Measurements from ENCODE around the gene PRPF19.

The PRPF19 gene

GRCh38 chr11:60873533-60873932 is 32.9 kb downstream of the PRPF19 start:
- no peak for DNase-seq (ENCODE audit: low spot score)

DNA sequence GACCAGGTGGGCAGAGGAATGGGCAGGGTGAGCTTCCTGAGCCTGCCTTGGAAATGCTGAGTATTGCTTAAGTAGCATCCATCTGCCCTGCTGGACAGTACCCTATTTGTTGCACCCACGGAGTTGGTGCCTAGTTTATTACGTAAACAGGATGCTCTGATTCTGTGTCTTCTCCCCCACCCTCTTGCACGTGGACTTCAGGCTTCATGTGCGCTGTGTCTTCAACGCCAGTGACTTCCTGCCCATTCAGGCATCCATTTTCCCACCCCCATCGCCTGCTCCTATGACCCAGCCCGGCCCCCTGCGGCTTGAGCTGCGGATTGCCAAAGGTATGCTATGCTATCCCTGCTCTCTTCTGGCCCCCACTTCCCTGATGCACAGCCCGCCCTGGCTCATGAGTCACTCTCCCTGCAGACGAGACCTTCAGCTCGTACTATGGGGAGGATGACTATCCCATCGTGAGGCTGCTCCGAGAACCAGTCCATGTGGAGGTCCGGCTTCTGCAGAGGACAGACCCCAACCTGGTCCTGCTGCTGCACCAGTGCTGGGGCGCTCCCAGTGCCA is 33.3 kb downstream of the PRPF19 start:
- no peak for DNase-seq (ENCODE audit: low spot score)

DNA sequence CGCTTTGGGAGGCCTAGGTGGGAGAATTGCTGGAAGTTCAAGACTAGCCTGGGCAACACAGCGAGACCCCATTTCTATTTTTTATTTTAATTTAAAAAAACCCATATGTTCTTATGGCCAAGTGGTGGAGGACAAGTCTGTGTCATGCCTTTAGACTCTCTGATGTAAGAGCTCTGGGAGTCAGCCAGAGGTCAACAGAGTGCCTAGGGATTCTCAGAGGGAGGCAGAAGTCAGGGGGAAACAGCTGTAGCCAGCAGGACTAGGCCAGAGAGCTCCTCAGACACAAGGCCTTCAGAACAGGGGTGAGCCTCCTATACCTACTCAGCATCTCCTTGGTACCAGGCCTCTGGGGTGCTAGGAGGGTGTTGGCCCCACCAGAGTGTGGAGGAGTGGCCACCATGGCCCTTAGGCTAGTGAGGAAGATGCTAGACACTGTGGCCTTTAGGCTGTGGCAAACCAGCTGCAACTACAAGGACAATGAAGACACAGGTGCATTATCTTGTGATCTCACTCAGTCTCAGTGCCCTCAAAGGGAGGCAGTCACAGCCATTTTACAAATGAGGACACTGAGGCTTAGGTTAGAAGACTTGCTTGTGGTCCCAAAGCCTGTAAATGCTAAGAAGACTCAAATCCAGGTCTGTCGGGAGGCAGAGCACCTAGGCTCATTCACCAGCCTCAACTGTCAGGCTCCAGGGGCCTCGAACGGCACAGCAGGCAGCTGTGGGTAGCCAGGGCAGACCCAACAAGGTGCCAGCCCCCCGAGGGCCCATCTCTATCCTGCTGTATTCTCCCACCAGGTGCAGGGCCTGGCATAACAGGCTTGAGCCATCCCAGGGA is 34.0 kb downstream of the PRPF19 start:
- no peak for DNase-seq (ENCODE audit: low spot score)

GRCh38 chr11:60871378-60872061 is 34.9 kb downstream of the PRPF19 start:
- no peak for DNase-seq (ENCODE audit: low spot score)

GRCh38 chr11:60870733-60871377 is 35.5 kb downstream of the PRPF19 start:
- DNase-seq (ENCODE audit: low spot score) = no peak

DNA sequence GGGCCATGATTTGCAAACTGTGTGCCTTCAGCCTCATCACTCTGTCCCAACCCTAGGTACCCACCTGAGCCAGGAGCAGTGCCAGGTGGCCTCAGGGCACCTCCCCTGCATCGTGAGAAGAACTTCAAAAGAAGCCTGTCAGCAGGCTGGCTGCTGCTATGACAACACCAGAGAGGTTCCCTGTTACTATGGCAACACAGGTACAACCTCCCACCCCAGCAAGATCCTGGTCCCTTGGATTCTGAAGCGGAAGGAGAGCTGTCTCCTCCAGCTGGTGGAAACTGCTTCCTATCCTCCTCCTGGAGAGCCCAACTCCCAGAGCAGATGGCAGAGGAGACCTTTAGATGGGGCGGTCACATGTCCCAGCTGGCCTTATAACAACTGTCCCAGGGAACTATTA is 36.1 kb downstream of the PRPF19 start:
- DNase-seq (ENCODE audit: low spot score) = no peak

DNA sequence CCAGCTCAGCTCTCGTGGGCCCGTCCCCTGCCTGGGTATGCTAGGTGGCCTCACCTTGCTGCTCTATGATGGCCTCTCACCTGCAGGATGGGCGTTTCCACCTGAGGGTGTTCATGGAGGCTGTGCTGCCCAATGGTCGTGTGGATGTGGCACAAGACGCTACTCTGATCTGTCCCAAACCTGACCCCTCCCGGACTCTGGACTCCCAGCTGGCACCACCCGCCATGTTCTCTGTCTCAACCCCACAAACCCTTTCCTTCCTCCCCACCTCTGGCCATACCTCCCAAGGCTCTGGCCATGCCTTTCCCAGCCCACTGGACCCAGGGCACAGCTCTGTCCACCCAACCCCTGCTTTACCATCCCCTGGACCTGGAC is 36.9 kb downstream of the PRPF19 start:
- no peak for DNase-seq (ENCODE audit: low spot score)

DNA sequence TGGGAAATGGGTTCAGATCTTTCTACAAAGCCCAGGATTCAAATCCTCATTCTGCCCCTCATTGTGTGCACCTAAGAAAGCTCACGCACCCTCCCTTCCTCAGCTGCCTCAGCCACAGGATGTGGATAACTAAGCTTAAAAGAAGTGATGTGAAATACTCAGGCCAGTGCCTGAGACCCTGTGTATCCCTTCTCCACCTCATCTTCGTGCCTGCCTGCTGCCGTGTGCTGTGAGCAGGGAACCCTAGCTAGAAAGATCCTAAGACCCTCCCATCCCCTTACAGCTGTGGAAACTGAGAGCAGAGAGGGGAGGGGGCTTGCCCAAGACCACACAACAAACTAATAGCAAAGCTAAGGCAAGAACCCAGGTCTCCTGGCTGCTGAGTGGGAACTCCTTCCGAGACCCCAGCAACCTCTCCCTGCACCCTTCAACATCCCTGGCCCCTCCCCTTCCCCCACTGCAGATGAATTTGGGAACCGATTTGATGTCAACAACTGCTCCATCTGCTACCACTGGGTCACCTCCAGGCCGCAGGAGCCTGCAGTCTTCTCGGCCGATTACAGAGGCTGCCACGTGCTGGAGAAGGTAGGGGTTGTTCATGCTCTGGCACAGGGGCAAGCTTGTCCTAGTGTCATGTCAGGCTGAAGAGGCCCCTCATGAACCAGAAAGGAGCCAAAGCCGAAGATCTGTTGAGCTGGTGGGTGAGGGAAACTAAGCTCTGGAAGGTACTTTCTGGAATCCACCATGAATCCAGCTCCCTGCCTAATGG is 37.5 kb downstream of the PRPF19 start:
- no peak for DNase-seq (ENCODE audit: low spot score)

DNA sequence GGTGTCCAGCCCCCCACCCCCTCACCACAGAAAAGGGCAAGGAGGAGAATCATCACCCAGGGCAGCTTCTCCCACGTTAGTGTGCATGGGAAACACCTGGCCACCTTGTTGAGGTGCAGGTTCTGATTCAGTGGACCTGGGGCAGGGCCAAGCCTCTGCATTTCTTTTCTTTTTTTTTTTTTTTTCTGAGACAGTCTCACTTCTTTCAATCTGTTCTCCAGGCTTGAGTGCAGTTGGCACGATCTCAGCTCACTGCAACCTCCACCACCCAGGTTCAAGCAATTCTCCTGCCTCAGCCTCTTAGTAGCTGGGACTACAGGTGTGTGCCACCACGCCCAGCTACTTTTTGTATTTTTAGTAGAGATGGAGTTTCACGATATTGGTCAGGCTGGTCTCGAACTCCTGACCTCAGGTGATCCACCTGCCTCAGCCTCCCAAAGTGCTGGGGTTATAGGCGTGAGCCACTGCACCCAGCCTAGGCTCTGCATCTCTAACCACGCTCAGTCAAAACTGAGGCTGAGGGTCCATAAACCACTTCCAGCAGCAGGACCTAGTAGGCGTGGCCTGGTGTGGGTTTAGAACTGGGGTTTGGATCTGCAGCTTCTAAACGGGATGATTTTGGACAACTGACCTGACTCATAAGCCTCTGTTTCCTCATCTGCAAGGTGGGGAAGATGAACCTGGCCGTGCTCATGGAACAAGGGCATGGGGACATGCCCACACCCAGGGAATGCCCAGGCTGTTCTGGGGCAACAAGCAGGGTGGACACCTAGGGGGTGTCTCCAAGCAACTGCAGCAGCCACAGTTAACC is 38.3 kb downstream of the PRPF19 start:
- DNase-seq (ENCODE audit: low spot score) = no peak

- DNase-seq (ENCODE audit: low spot score) = no peak
Observed at GRCh38 chr11:60866911-60867870, 39.2 kb downstream of the PRPF19 start, which contains the start of gene ZP1. TSS of gene ZP1 (plus strand) at chr11:60867542. CDS start at chr11:60867562, 20 bp downstream.

DNA sequence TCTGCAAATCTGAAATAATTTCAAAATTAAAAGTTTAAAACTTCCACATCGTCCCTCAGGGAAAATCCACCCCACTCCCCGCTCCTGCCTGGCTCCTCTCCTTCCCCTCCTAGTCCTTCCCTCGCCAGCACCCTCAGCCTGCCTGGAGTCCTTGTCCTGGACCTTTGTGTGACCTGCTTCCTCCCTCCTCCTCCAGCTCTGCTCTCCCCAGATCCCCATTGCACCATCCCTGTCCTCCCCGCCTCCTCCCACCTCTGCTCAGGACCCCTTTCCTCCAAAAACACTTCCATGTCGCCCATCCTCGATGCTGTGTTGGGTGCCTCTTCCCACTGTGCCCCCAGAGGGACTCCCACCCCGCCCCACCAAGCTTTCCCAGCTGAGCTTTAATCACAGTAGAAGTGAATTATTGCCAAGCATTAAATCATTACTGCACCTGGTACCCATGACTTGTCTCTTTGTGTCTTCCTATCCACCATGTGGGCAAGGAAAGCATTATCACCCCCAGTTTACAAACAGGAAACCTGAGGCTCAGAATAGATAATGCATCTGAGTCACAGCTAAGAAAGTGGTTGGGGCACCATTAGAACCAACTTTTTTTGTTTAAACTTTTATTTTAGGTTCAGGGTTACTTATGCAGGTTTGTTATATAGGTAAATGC is 41.4 kb downstream of the PRPF19 start:
- DNase-seq (ENCODE audit: low spot score) = no peak

GRCh38 chr11:60863550-60864521 is 42.5 kb downstream of the PRPF19 start:
- DNase-seq (ENCODE audit: low spot score) = no peak

DNA sequence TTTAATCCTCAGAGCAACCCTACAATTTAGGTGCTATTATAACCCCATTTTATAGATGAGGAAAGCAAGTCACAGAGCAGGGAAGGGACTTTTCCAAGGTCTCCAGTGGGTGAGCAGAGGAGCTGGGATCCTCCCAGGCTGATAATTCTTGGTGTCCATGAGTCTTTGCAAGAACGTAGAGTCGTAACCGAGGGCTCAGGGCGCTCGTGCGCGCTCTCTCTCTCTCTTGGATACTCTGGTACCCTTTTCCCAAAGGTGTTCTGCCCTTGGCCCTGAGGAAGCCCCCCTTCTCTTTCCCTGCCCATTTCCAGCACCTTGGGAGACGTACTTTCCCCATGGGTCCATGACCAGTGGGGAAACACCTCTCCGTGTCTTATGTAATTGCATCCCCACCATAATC is 44.2 kb downstream of the PRPF19 start:
- DNase-seq (ENCODE audit: low spot score) = no peak

DNA sequence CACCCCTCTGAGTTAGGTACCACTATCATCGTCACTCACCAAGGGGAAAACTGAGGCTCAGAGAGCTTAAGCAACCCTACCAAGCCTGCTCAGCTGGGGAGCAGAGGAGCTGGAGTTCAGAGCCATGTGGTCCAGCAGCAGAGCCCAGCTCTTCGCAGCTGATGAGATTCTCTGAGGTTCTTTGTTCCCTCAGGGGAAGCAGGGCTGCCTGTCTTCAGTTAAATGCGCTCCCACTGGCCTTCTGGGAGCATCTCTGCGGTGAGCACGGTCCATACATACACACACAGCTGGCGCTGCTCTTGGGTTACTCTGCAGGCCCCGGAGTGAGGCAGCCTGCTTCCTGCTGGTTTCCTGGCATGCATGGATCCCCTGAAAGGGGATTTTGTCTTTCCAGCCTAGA is 45.4 kb downstream of the PRPF19 start:
- no peak for DNase-seq (ENCODE audit: low spot score)

- no peak for DNase-seq (ENCODE audit: low spot score)
Observed at GRCh38 chr11:60859616-60860250, 46.7 kb downstream of the PRPF19 start.

GRCh38 chr11:60858731-60859464 is 47.5 kb downstream of the PRPF19 start:
- no peak for DNase-seq (ENCODE audit: low spot score)

- DNase-seq (ENCODE audit: low spot score) = no peak
Observed at GRCh38 chr11:60858236-60858635, 48.1 kb downstream of the PRPF19 start.

All from D341Med (cell line).